ENCODE measurements around the gene MAN2B2.

MAN2B2 gene

DNA sequence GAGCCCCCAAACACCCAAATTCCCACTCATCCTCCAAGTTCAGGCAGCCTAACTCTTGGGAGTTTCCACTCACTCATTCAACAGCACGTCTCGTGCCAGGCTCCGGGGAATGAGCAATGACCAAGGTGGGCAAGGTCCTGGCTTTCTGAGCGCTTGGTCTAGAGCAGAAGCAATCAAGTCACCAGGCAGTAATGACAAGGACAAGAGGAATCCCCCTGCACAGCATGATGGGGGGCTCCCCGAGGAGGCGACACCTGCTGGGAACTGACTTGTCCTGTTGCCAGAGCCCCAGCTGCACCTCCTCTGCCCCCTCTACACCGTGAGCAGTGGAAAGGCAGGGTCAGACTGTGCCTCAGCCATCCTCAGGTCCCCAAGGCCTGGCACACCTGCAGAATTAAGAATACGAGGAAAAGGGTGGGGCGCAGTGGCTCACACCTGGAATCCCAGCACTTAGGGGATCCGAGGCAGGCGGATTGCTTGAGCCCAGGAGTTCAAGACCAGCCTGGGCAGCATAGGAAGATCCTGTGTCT is 39.8 kb downstream of the MAN2B2 start:
- no peak for DNase-seq (ENCODE audit: low read depth)
- TF ChIP-seq, protein P1, sequence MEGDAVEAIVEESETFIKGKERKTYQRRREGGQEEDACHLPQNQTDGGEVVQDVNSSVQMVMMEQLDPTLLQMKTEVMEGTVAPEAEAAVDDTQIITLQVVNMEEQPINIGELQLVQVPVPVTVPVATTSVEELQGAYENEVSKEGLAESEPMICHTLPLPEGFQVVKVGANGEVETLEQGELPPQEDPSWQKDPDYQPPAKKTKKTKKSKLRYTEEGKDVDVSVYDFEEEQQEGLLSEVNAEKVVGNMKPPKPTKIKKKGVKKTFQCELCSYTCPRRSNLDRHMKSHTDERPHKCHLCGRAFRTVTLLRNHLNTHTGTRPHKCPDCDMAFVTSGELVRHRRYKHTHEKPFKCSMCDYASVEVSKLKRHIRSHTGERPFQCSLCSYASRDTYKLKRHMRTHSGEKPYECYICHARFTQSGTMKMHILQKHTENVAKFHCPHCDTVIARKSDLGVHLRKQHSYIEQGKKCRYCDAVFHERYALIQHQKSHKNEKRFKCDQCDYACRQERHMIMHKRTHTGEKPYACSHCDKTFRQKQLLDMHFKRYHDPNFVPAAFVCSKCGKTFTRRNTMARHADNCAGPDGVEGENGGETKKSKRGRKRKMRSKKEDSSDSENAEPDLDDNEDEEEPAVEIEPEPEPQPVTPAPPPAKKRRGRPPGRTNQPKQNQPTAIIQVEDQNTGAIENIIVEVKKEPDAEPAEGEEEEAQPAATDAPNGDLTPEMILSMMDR (conservative IDR thresholded peaks at IDR 0.05; ENCODE audit: low read length) = no peak

GRCh38 chr4:6616087-6616995 is 41.4 kb downstream of the MAN2B2 start:
- H3K4me3 ChIP-seq (ENCODE audit: low read length) = no peak overlapping the region
- no peak for DNase-seq (ENCODE audit: low read depth)
- TF ChIP-seq, protein P1 (conservative IDR thresholded peaks at IDR 0.05; ENCODE audit: low read length) = no peak

More for the DNA sequence above, 39.8 kb downstream of the MAN2B2 start:
- H3K4me3 ChIP-seq (ENCODE audit: low read length) = no peak overlapping the region

DNA sequence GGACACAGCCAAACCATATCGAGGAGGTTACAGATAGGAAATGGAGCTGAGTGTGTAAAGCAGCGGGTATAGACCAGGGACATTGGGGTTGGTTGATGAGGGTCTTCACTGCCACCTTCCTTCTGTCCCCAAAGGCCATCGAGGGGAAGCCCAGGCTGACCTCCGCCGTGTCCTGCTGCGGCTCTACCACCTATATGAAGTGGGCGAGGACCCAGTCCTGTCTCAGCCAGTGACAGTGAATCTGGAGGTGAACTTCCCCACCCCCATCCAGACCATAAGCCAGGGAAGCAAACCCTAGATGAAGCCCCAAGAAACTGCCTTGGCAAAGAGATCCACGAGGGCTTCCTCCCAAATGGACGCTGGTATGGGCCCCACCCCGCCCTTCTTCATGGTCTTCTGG is 42.3 kb downstream of the MAN2B2 start:
- TF ChIP-seq, protein P1 (conservative IDR thresholded peaks at IDR 0.05; ENCODE audit: low read length) = no peak
- DNase-seq (ENCODE audit: low read depth) = no peak

GRCh38 chr4:6618386-6619115 is 43.6 kb downstream of the MAN2B2 start:
- H3K4me3 ChIP-seq (ENCODE audit: low read length) = no peak overlapping the region
- TF ChIP-seq, protein P1 (conservative IDR thresholded peaks at IDR 0.05; ENCODE audit: low read length) = no peak
- no peak for DNase-seq (ENCODE audit: low read depth)

More for the DNA sequence above, 42.3 kb downstream of the MAN2B2 start:
- no peak overlapping the region for H3K4me3 ChIP-seq (ENCODE audit: low read length)

DNA sequence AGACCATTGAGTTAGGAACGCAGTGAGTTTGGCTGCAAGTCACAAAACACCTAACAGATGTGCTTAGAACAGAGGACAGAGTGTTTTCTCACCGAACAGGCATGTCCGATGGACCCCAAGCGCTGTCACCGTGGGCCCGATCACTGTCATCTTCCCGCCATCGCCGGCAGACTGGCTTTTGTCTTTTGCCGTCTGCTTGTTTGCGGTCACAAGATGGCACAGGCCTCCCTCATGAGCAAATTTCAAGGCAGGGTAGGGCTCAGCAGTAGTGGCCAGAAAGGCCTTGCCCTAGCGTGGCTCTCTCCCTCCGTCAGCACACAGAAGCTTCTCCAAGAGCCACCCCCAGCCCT is 44.1 kb downstream of the MAN2B2 start:
- H3K4me3 ChIP-seq (ENCODE audit: low read length) = no peak overlapping the region
- DNase-seq (ENCODE audit: low read depth) = no peak
- TF ChIP-seq, protein P1 (conservative IDR thresholded peaks at IDR 0.05; ENCODE audit: low read length) = no peak

GRCh38 chr4:6619466-6620255 is 44.7 kb downstream of the MAN2B2 start:
- DNase-seq (ENCODE audit: low read depth) = no peak
- TF ChIP-seq, protein P1 (conservative IDR thresholded peaks at IDR 0.05; ENCODE audit: low read length) = no peak
- no peak overlapping the region for H3K4me3 ChIP-seq (ENCODE audit: low read length)
